Heart right ventricle (tissue), 16 donors: ENCODE data around the gene ATG16L2. TPM values are rescaled to one million over a fixed set of nuclear protein-coding genes. Genes with fewer than 3 reads are reported as not detected.

Experiments used
- ATAC-seq, 8 donors: fragments of 200-7000 bp; cut with Tn5 transposase; one replicate each; pipeline ENCODE4 v1.9.1; 2020; ENCODE audit warnings: mild to moderate bottlenecking in 8 of 8, moderate library complexity in 8 of 8, moderate number of reproducible peaks in 1 of 8
- DNase-seq, 2 donors: peaks; one replicate each; pipeline ENCODE4 v3.0.0-alpha.2; 2020
- H3K27ac ChIP-seq, 10 donors: fragments of 200-600 bp; sonication (generic) in 2 of 10; one replicate each; pipeline versions ENCODE4 v1.5.0 to v1.8.0; 2020 to 2022; ENCODE audit warnings: mild to moderate bottlenecking in 3 of 10
- H3K27me3 ChIP-seq, 7 donors: fragments of 200-600 bp; one replicate each; pipeline ENCODE4 v1.8.0; 2021 to 2022; ENCODE audit warnings: mild to moderate bottlenecking in 2 of 7
- H3K36me3 ChIP-seq, 9 donors: fragments of 200-600 bp; sonication (generic) in 1 of 9; one replicate each; pipeline versions ENCODE4 v1.5.0 to v1.8.0; 2020 to 2022; ENCODE audit warnings: mild to moderate bottlenecking in 2 of 9
- H3K4me1 ChIP-seq, 9 donors: fragments of 200-600 bp; sonication (generic) in 1 of 9; one replicate each; pipeline versions ENCODE4 v1.5.0 to v1.8.0; 2020 to 2022; ENCODE audit warnings: mild to moderate bottlenecking in 4 of 9
- H3K4me3 ChIP-seq, 10 donors: fragments of 200-600 bp; sonication (generic) in 2 of 10; one replicate each; pipeline versions ENCODE4 v1.5.0 to v1.8.0; 2020 to 2022; ENCODE audit warnings: mild to moderate bottlenecking in 7 of 10, moderate library complexity in 2 of 10
- H3K9me3 ChIP-seq, 11 donors: fragments of 200-600 bp in 10 of 11; sonication (generic) in 2 of 11; one replicate each; pipeline versions ENCODE4 v1.5.0 to v1.8.0; 2013 to 2022; ENCODE audit warnings: mild to moderate bottlenecking in 2 of 11, control low read depth in 1 of 11, moderate library complexity in 1 of 11
- WGBS, 2 donors: extraction: QIAGEN DNeasy Blood & Tissue Kit; methylation state at CpG; one replicate each; pipeline ENCODE4 v1.1.7; 2013; ENCODE audit warnings: inconsistent platforms in 1 of 2; 5-methylcytosine and 5-hydroxymethylcytosine counted together
- intact Hi-C, 10 donors: fragments of 100-400 bp; cut with DNase I; formaldehyde crosslinking; loops; one replicate each; pipeline versions ENCODE4 v1.11.1 to v1.14.2; 2022
- polyA plus RNA-seq, 2 donors: library from polyadenylated mRNA; stranded (reverse); fragments of 200-250 nt; gene quantifications; one replicate each; pipeline ENCODE4 v1.2.3, GENCODE V29; 2013
- total RNA-seq, 10 donors: library from RNA; stranded (reverse); fragmentation: NEBNext Ultra II Directional in 3 of 10; extraction: Animal tissue kit (Norgen Biotek cat#: 25700) in 3 of 10; gene quantifications; one replicate each; pipeline versions ENCODE4 v1.2.1 to v1.2.4, GENCODE V29; 2021 to 2023
- TF ChIP-seq, protein P1 (sequence below), 9 donors: fragments of 200-600 bp; sonication (generic) in 2 of 9; IDR thresholded peaks; one replicate each; pipeline versions ENCODE4 v1.5.0 to v1.8.0; 2021 to 2022; ENCODE audit warnings: antibody characterized with exemption in 9 of 9, mild to moderate bottlenecking in 5 of 9, moderate library complexity in 1 of 9
- donor health status: Arrhythmogenic right ventricular cardiomyopathy.
- donor health status: ischemic (EF 13 %, LVEDD 7.1; RV severe dilation, severe dysfunction).
- donor health status: healthy with polysubstance abuse.
- donor health status: DM: no; HTN: yes; CAD: no.
- donor health status: DM: no; HTN: no; CAD: no.
- donor health status: ischemic (EF 25% LVEDD 6.9; RV normal size, moderate dysfunction).
- donor health status: ischemic (EF 25% LVEDD 5.7; RV mildly dilated, moderate dysfunction).
- donor health status: healthy.
- donor health status: DM: yes; HTN: yes; CAD: no.
- donor health status: Ischemic cardiomyopathy.
- donor health status: ischemic (EF 35%, LVEDD 5.7; RV mildly dilated, moderate dysfunction).
- donor health status: nonischemic (EF 11% LVEDD 7.7; RV severe dilation, severe dysfunction).
- donor health status: DM: yes; HTN: yes; CAD: no.
- donor health status: PGD.
- donor health status: ischemic (EF 29% LVEDD 5.4; RV normal size, mild dysfunction).
- donor health status: nonischemic (EF 23%, LVEDD 6.1; RV moderate dilation, normal function).

ATG16L2 gene
- total and polyA plus RNA-seq, 12 donors: 8.0 to 66.9 (median 12.3) TPM

DNA sequence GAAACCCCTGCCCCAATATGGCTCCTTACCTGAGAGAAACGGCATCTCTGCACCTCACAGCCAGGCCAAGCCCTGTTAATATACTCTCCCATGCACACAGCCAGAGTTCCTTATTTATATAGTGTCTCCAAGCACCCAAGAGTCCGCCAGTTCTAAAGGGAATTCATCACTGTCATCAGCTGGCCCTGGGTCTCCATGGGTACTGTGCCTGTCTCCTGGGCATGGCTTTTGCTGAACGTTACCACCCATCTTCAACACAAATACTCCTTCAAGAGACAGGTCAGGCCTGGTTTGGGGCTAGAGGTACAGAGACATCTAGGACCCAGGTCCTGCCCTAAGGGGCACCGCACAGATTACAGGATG, 1.6 kb upstream of the ATG16L2 start:
- peaks cover 7 to 73% (median 36%) of the 10 kb centered on the region in 9 donors for H3K4me1 ChIP-seq
- intact Hi-C loops: loop anchor here in 4 of 10 donors (5.0 to 10.0 kb wide), 3 partner anchors 85 to 218 kb away; no protein-coding TSS in a partner anchor
- peaks cover 0 to 40% (median 0%) of the 10 kb centered on the region in 9 donors for H3K36me3 ChIP-seq
- H3K9me3 ChIP-seq: no peaks in the 10 kb centered on the region
- WGBS, 2 donors: 48 to 53% methylated on average over 4 of the region's 4 CpGs
- ATAC-seq (no peak), DNase-seq (no peak)
- TF ChIP-seq, protein P1, sequence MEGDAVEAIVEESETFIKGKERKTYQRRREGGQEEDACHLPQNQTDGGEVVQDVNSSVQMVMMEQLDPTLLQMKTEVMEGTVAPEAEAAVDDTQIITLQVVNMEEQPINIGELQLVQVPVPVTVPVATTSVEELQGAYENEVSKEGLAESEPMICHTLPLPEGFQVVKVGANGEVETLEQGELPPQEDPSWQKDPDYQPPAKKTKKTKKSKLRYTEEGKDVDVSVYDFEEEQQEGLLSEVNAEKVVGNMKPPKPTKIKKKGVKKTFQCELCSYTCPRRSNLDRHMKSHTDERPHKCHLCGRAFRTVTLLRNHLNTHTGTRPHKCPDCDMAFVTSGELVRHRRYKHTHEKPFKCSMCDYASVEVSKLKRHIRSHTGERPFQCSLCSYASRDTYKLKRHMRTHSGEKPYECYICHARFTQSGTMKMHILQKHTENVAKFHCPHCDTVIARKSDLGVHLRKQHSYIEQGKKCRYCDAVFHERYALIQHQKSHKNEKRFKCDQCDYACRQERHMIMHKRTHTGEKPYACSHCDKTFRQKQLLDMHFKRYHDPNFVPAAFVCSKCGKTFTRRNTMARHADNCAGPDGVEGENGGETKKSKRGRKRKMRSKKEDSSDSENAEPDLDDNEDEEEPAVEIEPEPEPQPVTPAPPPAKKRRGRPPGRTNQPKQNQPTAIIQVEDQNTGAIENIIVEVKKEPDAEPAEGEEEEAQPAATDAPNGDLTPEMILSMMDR (IDR thresholded peaks at IDR 0.05): no peak
- H3K4me3 ChIP-seq: peak overlapping the region in 6 of 10 donors; percentile 70 to 98 (median 84)
- H3K27me3 ChIP-seq: no peaks in the 10 kb centered on the region
- H3K27ac ChIP-seq: peak overlapping the region in 4 of 10 donors; percentile 20 to 99 (median 96)

DNA sequence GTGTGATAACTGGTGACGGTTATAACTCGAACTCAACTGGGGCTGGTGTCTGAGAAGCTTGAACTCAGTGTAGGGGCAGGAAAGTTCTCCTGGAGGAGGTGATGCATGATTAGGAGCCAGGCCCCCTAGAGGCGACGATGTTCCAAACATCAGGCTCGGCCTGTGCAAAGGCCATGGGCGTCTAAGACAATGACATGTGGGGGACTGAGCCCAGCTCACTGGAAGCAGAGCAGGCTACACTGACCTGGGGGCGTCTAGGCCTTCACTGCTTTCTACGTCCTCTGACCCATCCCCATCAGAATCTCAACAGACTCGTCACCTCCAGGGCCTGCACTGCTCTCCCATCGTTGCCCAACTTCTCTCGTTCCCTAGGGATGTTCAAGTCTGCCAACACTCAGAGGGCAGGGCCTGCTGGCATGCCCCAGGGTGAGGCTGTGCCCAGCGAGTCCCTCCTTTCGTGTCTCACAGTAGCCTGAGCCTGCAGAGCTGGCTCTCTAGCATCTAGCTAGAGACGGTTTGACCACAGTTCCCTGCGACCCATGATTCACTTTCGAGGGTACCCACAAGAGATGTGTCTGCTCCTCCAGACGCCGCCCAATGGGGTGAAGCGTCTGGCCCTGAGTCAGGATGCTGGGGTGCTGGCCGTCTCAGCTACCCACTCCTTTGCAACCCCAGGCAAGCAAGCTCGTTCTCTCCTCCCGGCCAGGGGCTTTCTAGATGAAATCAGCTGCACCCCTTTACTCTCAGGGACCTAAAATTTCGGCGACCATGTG, 1.1 kb upstream of the ATG16L2 start:
- DNase-seq: no peak
- intact Hi-C loops: loop anchor here in 4 of 10 donors (5.0 to 10.0 kb wide), 3 partner anchors 86 to 218 kb away; no protein-coding TSS in a partner anchor

DNA sequence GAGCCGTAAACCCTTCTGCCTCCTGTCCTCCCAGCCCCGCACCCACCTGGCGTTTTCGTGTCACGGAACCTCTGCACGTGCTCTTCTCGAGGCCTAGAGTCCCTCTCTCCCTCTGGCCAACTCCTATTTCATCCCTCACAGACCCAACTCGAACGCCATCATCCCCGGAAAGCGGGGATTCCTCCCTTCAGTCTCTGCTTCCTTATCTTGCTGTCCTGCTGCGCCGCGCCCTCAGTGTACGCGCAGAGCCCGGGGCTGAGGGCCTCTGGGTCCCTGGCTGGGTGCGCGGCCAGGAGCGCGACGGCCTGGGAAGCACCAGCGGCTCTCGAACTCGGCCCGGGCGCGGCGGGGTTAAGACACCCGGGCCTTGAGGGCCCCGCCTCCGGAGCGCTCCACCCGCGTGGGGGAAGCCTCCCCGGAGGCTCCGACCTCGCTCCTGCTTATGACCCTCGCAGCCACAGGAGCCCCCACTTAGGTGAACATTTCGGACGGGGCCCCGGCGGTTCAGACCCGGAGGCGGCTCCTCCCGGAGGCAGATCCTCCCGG, 398 bp upstream of the ATG16L2 start:
- Histone ChIP-seq H3K9me3 (no peaks in the 10 kb centered on the region), H3K27ac (peak overlapping the region; percentile 85 to 99 (median 96)), H3K4me3 (peak overlapping the region; percentile 58 to 98 (median 82)), H3K4me1 (peaks cover 7 to 62% (median 36%) of the 10 kb centered on the region in 9 donors), H3K36me3 (peaks cover 0 to 44% (median 0%) of the 10 kb centered on the region in 9 donors), H3K27me3 (no peaks in the 10 kb centered on the region)
- intact Hi-C loops: loop anchor here in 4 of 10 donors (5.0 to 10.0 kb wide), 3 partner anchors 87 to 219 kb away; no protein-coding TSS in a partner anchor
- TF ChIP-seq, protein P1 (IDR thresholded peaks at IDR 0.05): no peak
- 0% methylated on average over 44 to 47 of the region's 47 CpGs for WGBS, 2 donors
- DNase-seq (peak; percentile 83 to 86), ATAC-seq (peak; percentile 86 to 92 (median 89))

More for the DNA sequence above, 1.1 kb upstream of the ATG16L2 start:
- H3K9me3 ChIP-seq: no peaks in the 10 kb centered on the region
- TF ChIP-seq, protein P1 (IDR thresholded peaks at IDR 0.05): peak in 8 of 9 donors; percentile 27 to 69 (median 53)
- H3K4me3 ChIP-seq: peak overlapping the region; percentile 58 to 98 (median 82)
- peaks cover 7 to 69% (median 36%) of the 10 kb centered on the region in 9 donors for H3K4me1 ChIP-seq
- 16 to 17% methylated on average over 24 of the region's 24 CpGs for WGBS, 2 donors
- peaks cover 0 to 44% (median 0%) of the 10 kb centered on the region in 9 donors for H3K36me3 ChIP-seq
- peak overlapping the region in 9 of 10 donors; percentile 93 to 99 (median 96) for H3K27ac ChIP-seq
- peak in 6 of 8 donors; percentile 16 to 42 (median 27) for ATAC-seq
- H3K27me3 ChIP-seq: no peaks in the 10 kb centered on the region

DNA sequence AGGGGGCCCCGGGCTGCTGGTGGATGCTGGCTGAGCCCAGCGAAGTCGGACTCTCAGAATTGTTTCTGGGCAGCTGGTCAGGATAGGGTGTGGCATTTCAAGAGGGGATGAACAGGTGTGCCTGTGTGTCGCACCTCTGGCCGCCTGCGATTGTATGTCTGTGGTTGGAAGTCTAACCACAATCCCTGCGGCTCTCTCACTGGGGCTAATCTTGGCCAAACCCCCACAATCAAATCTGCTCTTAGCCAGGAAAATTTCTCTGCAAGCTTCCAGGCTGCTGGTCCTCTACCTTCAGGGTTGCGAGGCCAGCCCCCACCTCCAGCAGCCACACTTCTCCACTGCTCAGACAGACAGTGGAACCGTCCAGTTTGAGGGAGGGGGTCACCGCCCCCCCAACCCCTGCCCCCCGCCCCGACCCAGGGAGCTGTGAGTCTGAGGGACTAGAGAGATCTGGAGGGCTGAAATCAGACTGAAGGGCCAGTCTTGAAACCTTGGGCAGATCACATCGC, 953 bp downstream of the ATG16L2 start:
- 23 to 27% methylated on average over 13 of the region's 13 CpGs for WGBS, 2 donors
- H3K27ac ChIP-seq: peak overlapping the region; percentile 85 to 99 (median 96)

More for the DNA sequence above, 953 bp downstream of the ATG16L2 start:
- DNase-seq: no peak
- Histone ChIP-seq H3K27me3 (no peaks in the 10 kb centered on the region), H3K9me3 (no peaks in the 10 kb centered on the region), H3K4me1 (peaks cover 7 to 49% (median 36%) of the 10 kb centered on the region in 9 donors), H3K36me3 (peaks cover 0 to 43% (median 0%) of the 10 kb centered on the region in 9 donors), H3K4me3 (peak overlapping the region; percentile 58 to 98 (median 82))
- ATAC-seq: no peak
- intact Hi-C loops: loop anchor here in 1 of 10 donors (10.0 kb wide), 1 partner anchor 220 kb away; no protein-coding TSS in a partner anchor
- TF ChIP-seq, protein P1 (IDR thresholded peaks at IDR 0.05): no peak
